Vagina (tissue), 2 donors: ENCODE results near the gene LSM4. TPM values are rescaled to one million over a fixed set of nuclear protein-coding genes. Genes with fewer than 3 reads are reported as not detected.

ENCODE experiments used
- DNase-seq, 2 donors: peaks; one replicate each; pipeline ENCODE4 v3.0.0-alpha.2; 2017; ENCODE audit errors: extremely low spot score in 2 of 2
- H3K27ac ChIP-seq: fragments of 200-600 bp; sonication (generic); one replicate; pipeline ENCODE4 v1.5.1; 2019
- H3K27me3 ChIP-seq: fragments of 200-600 bp; sonication (generic); one replicate; pipeline ENCODE4 v1.5.1; 2019
- H3K36me3 ChIP-seq, 2 donors: fragments of 200-600 bp; sonication (generic); one replicate each; pipeline ENCODE4 v1.5.1; 2017 to 2019
- H3K4me1 ChIP-seq: fragments of 200-600 bp; sonication (generic); one replicate; pipeline ENCODE4 v1.5.1; 2019
- H3K4me3 ChIP-seq, 2 donors: fragments of 200-600 bp; sonication (generic); 1 replicate in 1 of 2; 2 replicates in 1 of 2; pipeline ENCODE4 v1.5.1; 2016 to 2019
- H3K9me3 ChIP-seq: fragments of 200-600 bp; sonication (generic); one replicate; pipeline ENCODE4 v1.5.1; 2019
- POLR2A ChIP-seq, 2 donors: fragments of 450-650 bp; IDR thresholded peaks; one replicate each; pipeline ENCODE4 v1.6.1; 2017; ENCODE audit warnings: antibody characterized with exemption in 2 of 2, mild to moderate bottlenecking in 2 of 2, moderate library complexity in 2 of 2
- POLR2AphosphoS5 ChIP-seq, 2 donors: sonication (generic); formaldehyde crosslinking; IDR thresholded peaks; one replicate each; pipeline ENCODE4 v1.9.0; 2017; ENCODE audit warnings: antibody characterized with exemption in 2 of 2, mild to moderate bottlenecking in 2 of 2, low read depth in 1 of 2; ENCODE audit not compliant: insufficient read depth in 1 of 2
- intact Hi-C: fragments of 100-400 bp; cut with DNase I; formaldehyde crosslinking; loops from one replicate; pipeline ENCODE4 v1.15.1; 2023
- total RNA-seq: library from RNA; depleted of rRNA; stranded (reverse); fragments of >200 nt; gene quantifications from one replicate; pipeline ENCODE4 v1.2.3, GENCODE V29; 2016
- TF ChIP-seq, protein P1 (sequence below), 3 experiments: fragments of 450-650 bp in 2 of 3; fragments of 200-600 bp in 1 of 3; sonication (generic) in 1 of 3; IDR thresholded peaks; one replicate each; pipeline ENCODE4 v1.5.1; 2017 to 2019; ENCODE audit warnings: antibody characterized with exemption in 3 of 3, mild to moderate bottlenecking in 2 of 3, moderate library complexity in 2 of 3

Gene LSM4
- total RNA-seq, 1 donor from 2014 or later, result 54.3 TPM

DNA sequence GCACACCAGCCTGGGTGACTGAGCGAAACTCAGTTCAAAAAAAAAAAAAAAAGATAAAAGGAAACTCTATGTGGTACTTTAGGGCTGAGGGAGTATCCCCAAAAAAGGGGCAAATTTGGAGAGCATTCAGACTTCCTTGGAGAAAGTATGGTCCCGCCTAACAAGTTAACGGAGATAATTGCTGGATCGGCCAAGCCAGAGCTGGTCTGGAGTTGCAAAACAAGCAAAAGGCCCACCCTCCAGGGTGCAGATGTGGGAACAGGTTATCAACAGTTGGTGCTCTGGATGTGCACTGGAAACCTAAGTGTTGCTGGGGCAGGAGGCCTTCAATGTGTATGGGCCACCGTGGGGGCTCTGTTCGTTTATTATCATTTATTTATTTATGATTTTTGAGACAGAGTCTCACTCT lies 51.4 kb downstream of the LSM4 start:
- no peaks in the 10 kb centered on the region for H3K9me3 ChIP-seq
- H3K27me3 ChIP-seq, result no peaks in the 10 kb centered on the region
- intact Hi-C loops, result no loop called here
- peaks cover 0 to 11% of the 10 kb centered on the region in 2 donors for H3K36me3 ChIP-seq
- no peak overlapping the region for H3K4me3 ChIP-seq
- TF ChIP-seq POLR2A (IDR thresholded peaks at IDR 0.05) (no peak), POLR2AphosphoS5 (IDR thresholded peaks at IDR 0.05; ENCODE audit: insufficient read depth in 1 of 2, low read depth in 1 of 2) (no peak)
- TF ChIP-seq, protein P1, sequence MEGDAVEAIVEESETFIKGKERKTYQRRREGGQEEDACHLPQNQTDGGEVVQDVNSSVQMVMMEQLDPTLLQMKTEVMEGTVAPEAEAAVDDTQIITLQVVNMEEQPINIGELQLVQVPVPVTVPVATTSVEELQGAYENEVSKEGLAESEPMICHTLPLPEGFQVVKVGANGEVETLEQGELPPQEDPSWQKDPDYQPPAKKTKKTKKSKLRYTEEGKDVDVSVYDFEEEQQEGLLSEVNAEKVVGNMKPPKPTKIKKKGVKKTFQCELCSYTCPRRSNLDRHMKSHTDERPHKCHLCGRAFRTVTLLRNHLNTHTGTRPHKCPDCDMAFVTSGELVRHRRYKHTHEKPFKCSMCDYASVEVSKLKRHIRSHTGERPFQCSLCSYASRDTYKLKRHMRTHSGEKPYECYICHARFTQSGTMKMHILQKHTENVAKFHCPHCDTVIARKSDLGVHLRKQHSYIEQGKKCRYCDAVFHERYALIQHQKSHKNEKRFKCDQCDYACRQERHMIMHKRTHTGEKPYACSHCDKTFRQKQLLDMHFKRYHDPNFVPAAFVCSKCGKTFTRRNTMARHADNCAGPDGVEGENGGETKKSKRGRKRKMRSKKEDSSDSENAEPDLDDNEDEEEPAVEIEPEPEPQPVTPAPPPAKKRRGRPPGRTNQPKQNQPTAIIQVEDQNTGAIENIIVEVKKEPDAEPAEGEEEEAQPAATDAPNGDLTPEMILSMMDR (IDR thresholded peaks at IDR 0.05), result no peak
- no peak overlapping the region for H3K27ac ChIP-seq
- DNase-seq, result no peak
- peaks cover 27% of the 10 kb centered on the region for H3K4me1 ChIP-seq

- Histone ChIP-seq H3K36me3 (peaks cover 0 to 20% of the 10 kb centered on the region in 2 donors), H3K27ac (no peak overlapping the region), H3K9me3 (no peaks in the 10 kb centered on the region), H3K4me3 (no peak overlapping the region), H3K27me3 (no peaks in the 10 kb centered on the region), H3K4me1 (peaks cover 21% of the 10 kb centered on the region)
- no peak for DNase-seq
- intact Hi-C loops, result no loop called here
- no peak for TF ChIP-seq POLR2A (IDR thresholded peaks at IDR 0.05)
- TF ChIP-seq, protein P1 (IDR thresholded peaks at IDR 0.05), result no peak
- no peak for TF ChIP-seq POLR2AphosphoS5 (IDR thresholded peaks at IDR 0.05; ENCODE audit: insufficient read depth in 1 of 2, low read depth in 1 of 2)
Observed at GRCh38 chr19:18270326-18270725, 52.5 kb downstream of the LSM4 start.

GRCh38 chr19:18269070-18269723 lies 53.7 kb downstream of the LSM4 start:
- H3K4me3 ChIP-seq, result no peak overlapping the region
- H3K36me3 ChIP-seq, result peaks cover 0 to 29% of the 10 kb centered on the region in 2 donors
- DNase-seq, result no peak
- peaks cover 10% of the 10 kb centered on the region for H3K4me1 ChIP-seq
- intact Hi-C loops, result no loop called here
- no peak for TF ChIP-seq POLR2A (IDR thresholded peaks at IDR 0.05)
- TF ChIP-seq POLR2AphosphoS5 (IDR thresholded peaks at IDR 0.05; ENCODE audit: insufficient read depth in 1 of 2, low read depth in 1 of 2), result no peak
- TF ChIP-seq, protein P1 (IDR thresholded peaks at IDR 0.05), result no peak
- no peaks in the 10 kb centered on the region for H3K27me3 ChIP-seq
- H3K9me3 ChIP-seq, result no peaks in the 10 kb centered on the region
- H3K27ac ChIP-seq, result no peak overlapping the region

DNA sequence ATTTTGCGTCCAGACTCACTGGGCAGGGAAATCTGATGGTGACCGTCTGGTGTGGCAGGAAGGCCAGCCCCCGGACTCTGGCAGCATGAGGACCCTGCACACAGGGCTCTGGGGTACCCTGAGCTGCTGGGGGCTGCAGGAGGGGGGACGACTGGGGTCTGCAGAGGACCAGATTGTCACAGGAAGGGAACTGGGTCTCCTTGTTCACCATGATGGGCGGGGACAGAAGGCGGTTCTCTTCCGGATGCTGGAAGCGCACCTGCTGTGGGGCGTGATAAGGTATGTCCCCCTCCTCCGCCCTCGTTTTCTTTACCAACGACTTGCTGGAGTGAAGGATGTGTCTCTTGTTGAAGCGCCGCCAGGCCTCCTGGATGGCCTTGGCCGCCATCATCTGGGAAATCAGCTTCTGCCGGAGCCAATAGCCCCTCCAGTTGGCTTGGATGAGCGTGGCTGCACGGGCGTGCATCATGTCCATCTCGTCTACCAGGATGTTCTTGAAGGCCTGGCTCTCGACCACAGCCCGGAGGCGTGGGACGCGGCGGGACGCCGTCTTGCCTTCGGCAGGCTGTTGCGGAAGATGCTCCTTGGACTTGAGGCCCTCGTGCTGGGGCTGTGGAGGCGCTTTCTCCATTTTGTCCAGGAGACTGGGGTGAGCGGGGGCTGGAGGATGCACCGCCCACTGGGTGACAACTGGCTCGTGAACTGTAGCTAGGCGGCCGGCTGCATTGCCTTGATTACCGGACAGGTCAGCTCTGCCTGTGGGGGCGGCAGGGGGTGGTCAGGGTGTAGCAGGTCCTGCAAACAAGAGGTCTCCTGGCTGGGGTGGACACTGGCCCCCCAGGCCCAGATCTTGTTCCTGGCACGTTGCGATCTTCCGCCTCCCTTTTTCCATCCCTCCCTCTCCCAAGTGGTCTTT lies 55.8 kb downstream of the LSM4 start:
- no peak overlapping the region for H3K4me3 ChIP-seq
- H3K27me3 ChIP-seq, result no peaks in the 10 kb centered on the region
- H3K4me1 ChIP-seq, result no peaks in the 10 kb centered on the region
- H3K27ac ChIP-seq, result no peak overlapping the region
- TF ChIP-seq POLR2AphosphoS5 (IDR thresholded peaks at IDR 0.05; ENCODE audit: insufficient read depth in 1 of 2, low read depth in 1 of 2), result no peak
- TF ChIP-seq, protein P1 (IDR thresholded peaks at IDR 0.05), result no peak
- no peak for TF ChIP-seq POLR2A (IDR thresholded peaks at IDR 0.05)
- peaks cover 0 to 29% of the 10 kb centered on the region in 2 donors for H3K36me3 ChIP-seq
- intact Hi-C loops, result no loop called here
- DNase-seq, result no peak
- no peaks in the 10 kb centered on the region for H3K9me3 ChIP-seq
